HUES64 (cell line): ENCODE results near the gene HSF4. TPM values are rescaled to one million over a fixed set of nuclear protein-coding genes. Genes with fewer than 3 reads are reported as not detected.
"Not testable (repeated sequence)": the region's sequence is repeated elsewhere in the genome, so short reads cannot be mapped to it uniquely, and the experiment has no call there.

Source experiments
- H3K27ac ChIP-seq: 2 replicates; pipeline ENCODE4 v1.7.0; 2013; ENCODE audit warnings: low read depth, low read length, inconsistent platforms
- H3K27me3 ChIP-seq: 2 replicates; pipeline ENCODE4 v1.6.1; 2013; ENCODE audit warnings: mild to moderate bottlenecking, low read length; ENCODE audit not compliant: insufficient read depth
- H3K36me3 ChIP-seq: 2 replicates; pipeline ENCODE4 v1.6.1; 2013; ENCODE audit warnings: mild to moderate bottlenecking, low read length; ENCODE audit not compliant: insufficient read depth
- H3K4me1 ChIP-seq: 2 replicates; pipeline ENCODE4 v1.6.1; 2013; ENCODE audit warnings: mild to moderate bottlenecking, low read length, moderate library complexity; ENCODE audit not compliant: insufficient read depth
- H3K4me3 ChIP-seq: 2 replicates; pipeline ENCODE4 v1.5.1; 2013; ENCODE audit warnings: mild to moderate bottlenecking, low read length, moderate library complexity
- H3K9ac ChIP-seq: 2 replicates; pipeline ENCODE4 v1.6.1; 2013; ENCODE audit warnings: mild to moderate bottlenecking, low read depth, low read length
- H3K9me3 ChIP-seq: 2 replicates; pipeline ENCODE4 v1.6.1; 2013; ENCODE audit warnings: low read depth, low read length; ENCODE audit not compliant: insufficient read depth
- WGBS: fragments of 150-250, 120-280 bp; methylation state at CpG from one replicate; pipeline ENCODE4 v1.1.7; 2013; ENCODE audit warnings: missing lambda C conversion rate; 5-methylcytosine and 5-hydroxymethylcytosine counted together
- polyA plus RNA-seq, 2 experiments: library from polyadenylated mRNA; stranded (reverse); fragments of 50-300 nt; gene quantifications; one replicate each; pipeline ENCODE4 v1.2.3, GENCODE V29; 2013

Gene HSF4
- 0.30 TPM for polyA plus RNA-seq (2013, experiment 1 of 2)
- polyA plus RNA-seq (2013, experiment 2 of 2) = not detected

- peak within 1 kb of the TSS; percentile 44; the same call in 1 of the 2 replicates for H3K4me3 ChIP-seq
- no peak within 1 kb of the TSS for H3K9ac ChIP-seq
- H3K27ac ChIP-seq = no peak within 1 kb of the TSS
- no peaks in the 10 kb centered on the region; the same call in 1 of the 2 replicates for H3K4me1 ChIP-seq
- H3K9me3 ChIP-seq = no peaks in the 10 kb centered on the region
- peaks cover 100% of the 10 kb centered on the region for H3K27me3 ChIP-seq
- WGBS = 3% methylated on average over 41 of the region's 41 CpGs
- no peaks in the 10 kb centered on the region for H3K36me3 ChIP-seq
These were observed at the start of gene HSF4 for GRCh38 chr16:67164599-67165061. TSS of gene HSF4 (plus strand) at chr16:67164745. CDS start at chr16:67164812, 67 bp downstream.

GRCh38 chr16:67114793-67115192 lies 49.8 kb upstream of the HSF4 start:
- Histone ChIP-seq H3K27ac (no peak overlapping the region), H3K4me1 (0 out of 2 replicates have a peak, but pooled peaks cover 3% of the 10 kb centered on the region)
- 80% methylated on average over 2 of the region's 2 CpGs for WGBS

GRCh38 chr16:67115639-67116038 lies 48.9 kb upstream of the HSF4 start:
- 90% methylated on average over 7 of the region's 7 CpGs for WGBS
- Histone ChIP-seq H3K27ac (no peak overlapping the region), H3K9ac (no peak overlapping the region), H3K27me3 (no peaks in the 10 kb centered on the region), H3K4me1 (0 out of 2 replicates have a peak, but pooled peaks cover 3% of the 10 kb centered on the region), H3K4me3 (no peak overlapping the region), H3K36me3 (peaks cover 5% of the 10 kb centered on the region; the same call in 1 of the 2 replicates), H3K9me3 (no peaks in the 10 kb centered on the region)

More at GRCh38 chr16:67114793-67115192, 49.8 kb upstream of the HSF4 start:
- H3K27me3 ChIP-seq = no peaks in the 10 kb centered on the region
- no peaks in the 10 kb centered on the region for H3K9me3 ChIP-seq
- no peak overlapping the region for H3K4me3 ChIP-seq
- no peaks in the 10 kb centered on the region for H3K36me3 ChIP-seq
- H3K9ac ChIP-seq = no peak overlapping the region

GRCh38 chr16:67116388-67117311 lies 47.9 kb upstream of the HSF4 start:
- Histone ChIP-seq H3K4me3 (no peak overlapping the region), H3K36me3 (peaks cover 9% of the 10 kb centered on the region), H3K9me3 (no peaks in the 10 kb centered on the region), H3K27ac (no peak overlapping the region), H3K27me3 (no peaks in the 10 kb centered on the region), H3K9ac (no peak overlapping the region), H3K4me1 (0 out of 2 replicates have a peak, but pooled peaks cover 3% of the 10 kb centered on the region)
- 93% methylated on average over 13 of the region's 13 CpGs for WGBS

GRCh38 chr16:67117716-67118115 lies 46.8 kb upstream of the HSF4 start:
- H3K9ac ChIP-seq = no peak overlapping the region
- 92% methylated on average over 6 of the region's 9 CpGs for WGBS
- 0 out of 2 replicates have a peak, but pooled peaks cover 3% of the 10 kb centered on the region for H3K4me1 ChIP-seq
- no peak overlapping the region for H3K4me3 ChIP-seq
- peaks cover 15% of the 10 kb centered on the region for H3K36me3 ChIP-seq
- H3K27me3 ChIP-seq = no peaks in the 10 kb centered on the region
- no peak overlapping the region for H3K27ac ChIP-seq
- H3K9me3 ChIP-seq = no peaks in the 10 kb centered on the region

- H3K27me3 ChIP-seq = no peaks in the 10 kb centered on the region
These were observed 44.5 kb upstream of the HSF4 start for GRCh38 chr16:67120025-67120424.

GRCh38 chr16:67122799-67123198 lies 41.7 kb upstream of the HSF4 start:
- H3K9ac ChIP-seq, H3K4me1 ChIP-seq, H3K27me3 ChIP-seq, H3K9me3 ChIP-seq, H3K27ac ChIP-seq, H3K4me3 ChIP-seq: not testable (repeated sequence)
- 92% methylated on average over 5 of the region's 5 CpGs for WGBS
- H3K36me3 ChIP-seq = peaks cover 40% of the 10 kb centered on the region

More at GRCh38 chr16:67120025-67120424, 44.5 kb upstream of the HSF4 start:
- WGBS = 93% methylated on average over 5 of the region's 5 CpGs
- H3K4me1 ChIP-seq = 0 out of 2 replicates have a peak, but pooled peaks cover 3% of the 10 kb centered on the region
- peaks cover 29% of the 10 kb centered on the region for H3K36me3 ChIP-seq
- no peak overlapping the region for H3K9ac ChIP-seq
- no peaks in the 10 kb centered on the region for H3K9me3 ChIP-seq
- no peak overlapping the region for H3K4me3 ChIP-seq
- no peak overlapping the region for H3K27ac ChIP-seq

- Histone ChIP-seq H3K4me3 (no peak overlapping the region), H3K27ac (no peak overlapping the region), H3K9ac (no peak overlapping the region), H3K36me3 (peaks cover 47% of the 10 kb centered on the region), H3K9me3 (no peaks in the 10 kb centered on the region), H3K4me1 (no peaks in the 10 kb centered on the region), H3K27me3 (no peaks in the 10 kb centered on the region)
These were observed 36.1 kb upstream of the HSF4 start for GRCh38 chr16:67128417-67128816.

GRCh38 chr16:67128887-67129286 lies 35.7 kb upstream of the HSF4 start:
- Histone ChIP-seq H3K4me3 (no peak overlapping the region), H3K36me3 (peaks cover 44% of the 10 kb centered on the region), H3K4me1 (no peaks in the 10 kb centered on the region), H3K27me3 (no peaks in the 10 kb centered on the region), H3K27ac (no peak overlapping the region), H3K9me3 (no peaks in the 10 kb centered on the region), H3K9ac (no peak overlapping the region)
- 92% methylated on average over 3 of the region's 3 CpGs for WGBS

- 100% methylated on average over 3 of the region's 3 CpGs for WGBS
- H3K27ac ChIP-seq = no peak overlapping the region
- no peak overlapping the region for H3K9ac ChIP-seq
- H3K4me1 ChIP-seq = no peaks in the 10 kb centered on the region
- H3K36me3 ChIP-seq = peaks cover 45% of the 10 kb centered on the region
- H3K9me3 ChIP-seq = no peaks in the 10 kb centered on the region
- H3K4me3 ChIP-seq = no peak overlapping the region
- no peaks in the 10 kb centered on the region for H3K27me3 ChIP-seq
These were observed 35.1 kb upstream of the HSF4 start for GRCh38 chr16:67129422-67129821.

GRCh38 chr16:67137605-67138004 lies 26.9 kb upstream of the HSF4 start:
- WGBS = 92% methylated on average over 3 of the region's 3 CpGs
- Histone ChIP-seq H3K4me3 (no peak overlapping the region), H3K9me3 (no peaks in the 10 kb centered on the region), H3K36me3 (peaks cover 82% of the 10 kb centered on the region), H3K4me1 (no peaks in the 10 kb centered on the region), H3K27me3 (no peaks in the 10 kb centered on the region), H3K27ac (no peak overlapping the region), H3K9ac (no peak overlapping the region)
